HCT116 (cell line): Measurements from ENCODE around the gene ENOX1. TPM values are rescaled to one million over a fixed set of nuclear protein-coding genes. Genes with fewer than 3 reads are reported as not detected.

Source experiments
- ATAC-seq: fragments of 200-7000 bp; cut with Tn5 transposase; 2 replicates; pipeline ENCODE4 v1.9.1; 2020; ENCODE audit warnings: mild to moderate bottlenecking, moderate library complexity
- BruUV-seq: library from RNA; stranded (reverse); fragments of 400-500 nt; replicated peaks from 2 replicates; lab custom pipeline; 2021; lab: Mats Ljungman, UMichigan
- CTCF ChIA-PET: fragments of 300-600 bp; sonication (Branson Sonifier 250); formaldehyde crosslinking; loops from one replicate; lab custom pipeline; 2021; ENCODE audit warnings: antibody characterized with exemption; lab: Charles Lee
- POLR2A ChIA-PET: fragments of 300-600, 350-600 bp; sonication (Branson Sonifier 250); formaldehyde crosslinking; loops from one replicate; lab custom pipeline; 2021; ENCODE audit warnings: antibody characterized with exemption; lab: Charles Lee
- RAD21 ChIA-PET, 2 experiments: fragments of 300-600 bp; sonication (Branson Sonifier 250); formaldehyde crosslinking; loops; one replicate each; lab custom pipeline; 2023; ENCODE audit warnings: low total read pairs in 2 of 2; ENCODE audit not compliant: uncharacterized antibody in 2 of 2, unreplicated experiment in 2 of 2, low non-redundant PET in 1 of 2; lab: Charles Lee
- DNase-seq: peaks from one replicate; pipeline ENCODE4 v3.0.0-alpha.2; 2010; ENCODE audit warnings: low read depth, low spot score
- H2AFZ ChIP-seq: fragments of 200-600 bp; shearing (Covaris generic), sonication (generic); 2 replicates; pipeline ENCODE4 v1.6.1; 2017; ENCODE audit warnings: low read depth, mixed run types, mixed read lengths, antibody characterized with exemption, low read length; ENCODE audit not compliant: poor library complexity, severe bottlenecking
- H3K27ac ChIP-seq: 2 replicates; pipeline ENCODE4 v1.5.1; 2012; ENCODE audit warnings: low read depth, low read length
- H3K27me3 ChIP-seq: fragments of 200-600 bp; sonication (generic); 2 replicates; pipeline ENCODE4 v1.6.1; 2016; ENCODE audit warnings: mixed run types, low read length, mixed read lengths; ENCODE audit not compliant: insufficient read depth
- H3K36me3 ChIP-seq, 2 experiments: fragments of 200-500 bp in 1 of 2; fragments of 200-600 bp in 1 of 2; sonication (Bioruptor generic) in 1 of 2; sonication (generic) in 1 of 2; 2 replicates each; pipeline versions ENCODE4 v1.5.1 to v1.6.1; 2014 to 2016; ENCODE audit warnings: low read length in 2 of 2, inconsistent platforms in 1 of 2, mixed read lengths in 1 of 2, mixed run types in 1 of 2; ENCODE audit not compliant: insufficient read depth in 2 of 2, control insufficient read depth in 1 of 2
- H3K4me1 ChIP-seq, 2 experiments: fragments of 200-600 bp in 1 of 2; sonication (generic) in 1 of 2; 2 replicates each; pipeline versions ENCODE4 v1.5.1 to v1.6.1; 2012 to 2017; ENCODE audit warnings: low read length in 2 of 2, inconsistent platforms in 1 of 2, mild to moderate bottlenecking in 1 of 2, mixed read lengths in 1 of 2, mixed run types in 1 of 2, moderate library complexity in 1 of 2; ENCODE audit not compliant: insufficient read depth in 2 of 2, control insufficient read depth in 1 of 2
- H3K4me2 ChIP-seq: fragments of 200-600 bp; sonication (generic); 2 replicates; pipeline ENCODE4 v1.6.1; 2017; ENCODE audit warnings: mixed run types, low read length, mixed read lengths
- H3K4me3 ChIP-seq, 2 experiments: fragments of 200-600 bp in 1 of 2; sonication (generic) in 1 of 2; replicated peaks in 1 of 2; 2 replicates each; pipeline ENCODE4 v1.5.1; 2011 to 2016; ENCODE audit warnings: low read length in 2 of 2, control low read depth in 1 of 2, low read depth in 1 of 2, mild to moderate bottlenecking in 1 of 2, mixed read lengths in 1 of 2, mixed run types in 1 of 2
- H3K79me2 ChIP-seq: fragments of 200-600 bp; sonication (generic); 2 replicates; pipeline ENCODE4 v1.6.1; 2017; ENCODE audit warnings: mild to moderate bottlenecking, mixed run types, low read length, moderate library complexity, mixed read lengths; ENCODE audit not compliant: insufficient read depth
- H3K9ac ChIP-seq: fragments of 200-600 bp; sonication (generic); 2 replicates; pipeline ENCODE4 v1.6.1; 2016; ENCODE audit warnings: low read length, mixed read lengths
- H3K9me2 ChIP-seq: fragments of 200-600 bp; sonication (generic), shearing (Covaris generic); 2 replicates; pipeline ENCODE4 v1.6.1; 2017; ENCODE audit warnings: mixed run types, mild to moderate bottlenecking, moderate library complexity; ENCODE audit not compliant: insufficient read depth
- H3K9me3 ChIP-seq, 2 experiments: fragments of 200-500 bp in 1 of 2; fragments of 200-600 bp in 1 of 2; sonication (Bioruptor generic) in 1 of 2; sonication (generic) in 1 of 2; 2 replicates each; pipeline ENCODE4 v1.6.1; 2014 to 2017; ENCODE audit warnings: low read length in 2 of 2, mixed read lengths in 2 of 2, inconsistent platforms in 1 of 2, low read depth in 1 of 2, mild to moderate bottlenecking in 1 of 2, mixed run types in 1 of 2, moderate library complexity in 1 of 2; ENCODE audit not compliant: control insufficient read depth in 1 of 2, insufficient read depth in 1 of 2
- H4K20me1 ChIP-seq: fragments of 200-600 bp; sonication (generic), shearing (Covaris generic); 2 replicates; pipeline ENCODE4 v1.6.1; 2017; ENCODE audit warnings: mixed run types, mild to moderate bottlenecking, moderate library complexity; ENCODE audit not compliant: insufficient read depth
- CBX3 ChIP-seq: IDR thresholded peaks from 2 replicates; pipeline ENCODE4 v1.6.1; 2012; ENCODE audit warnings: low read depth
- EGR1 ChIP-seq: IDR thresholded peaks from 2 replicates; pipeline ENCODE4 v1.6.1; 2012; ENCODE audit warnings: low read depth
- EZH2 ChIP-seq: fragments of 200-600 bp; sonication (generic); IDR thresholded peaks from 2 replicates; pipeline ENCODE4 v1.6.1; 2017; ENCODE audit warnings: antibody characterized with exemption, mixed run types
- EZH2phosphoT487 ChIP-seq: fragments of 200-600 bp; IDR thresholded peaks from 2 replicates; pipeline ENCODE4 v1.6.1; 2018; ENCODE audit warnings: antibody characterized with exemption, borderline replicate concordance
- FOSL1 ChIP-seq: IDR thresholded peaks from 2 replicates; pipeline ENCODE4 v1.6.1; 2012; ENCODE audit warnings: low read depth
- POLR2A ChIP-seq: IDR thresholded peaks from 2 replicates; pipeline ENCODE4 v1.7.0; 2011; ENCODE audit warnings: borderline replicate concordance; ENCODE audit not compliant: insufficient read depth, insufficient read length; ENCODE audit errors: extremely low read depth
- RAD21 ChIP-seq: IDR thresholded peaks from 2 replicates; pipeline ENCODE4 v1.6.1; 2012; ENCODE audit warnings: low read depth, mild to moderate bottlenecking
- SIN3A ChIP-seq: IDR thresholded peaks from 2 replicates; pipeline ENCODE4 v1.6.1; 2012; ENCODE audit warnings: low read depth
- SRF ChIP-seq: IDR thresholded peaks from 2 replicates; pipeline ENCODE4 v1.6.1; 2012; ENCODE audit warnings: low read depth
- ZFX ChIP-seq: fragments of 450-650 bp; IDR thresholded peaks from 2 replicates; pipeline ENCODE4 v1.6.1; 2017
- intact Hi-C: fragments of 100-400 bp; cut with micrococcal nuclease; formaldehyde crosslinking; loops from 2 replicates; pipeline ENCODE4 v1.10.0; 2022
- total RNA-seq: library from RNA; stranded (reverse); gene quantifications from one replicate; pipeline ENCODE4 v1.2.1, GENCODE V29; 2021; ENCODE audit not compliant: unreplicated experiment
- TF ChIP-seq, protein P1 (sequence below): IDR thresholded peaks from 2 replicates; pipeline ENCODE4 v1.6.1; 2011; ENCODE audit warnings: mild to moderate bottlenecking, low read length, moderate library complexity; ENCODE audit not compliant: insufficient replicate concordance; ENCODE audit errors: extremely low read depth
- TF ChIP-seq, protein P2 (sequence below): IDR thresholded peaks from 2 replicates; pipeline ENCODE4 v1.6.1; 2012; ENCODE audit warnings: low read depth
- TF ChIP-seq, protein P3 (sequence below), 3 experiments: fragments of 200-600 bp in 1 of 3; sonication (generic) in 1 of 3; IDR thresholded peaks in 2 of 3; conservative IDR thresholded peaks in 1 of 3; 2 replicates each; pipeline ENCODE4 v1.5.1; 2012 to 2017; ENCODE audit warnings: low read depth in 2 of 3, low read length in 2 of 3, antibody characterized with exemption in 1 of 3, borderline replicate concordance in 1 of 3, control low read depth in 1 of 3, mild to moderate bottlenecking in 1 of 3, mixed read lengths in 1 of 3, mixed run types in 1 of 3, moderate library complexity in 1 of 3; ENCODE audit not compliant: insufficient read depth in 1 of 3

ENOX1 gene
- total RNA-seq, 1 experiment from 2014 or later: 4.5 TPM

DNA sequence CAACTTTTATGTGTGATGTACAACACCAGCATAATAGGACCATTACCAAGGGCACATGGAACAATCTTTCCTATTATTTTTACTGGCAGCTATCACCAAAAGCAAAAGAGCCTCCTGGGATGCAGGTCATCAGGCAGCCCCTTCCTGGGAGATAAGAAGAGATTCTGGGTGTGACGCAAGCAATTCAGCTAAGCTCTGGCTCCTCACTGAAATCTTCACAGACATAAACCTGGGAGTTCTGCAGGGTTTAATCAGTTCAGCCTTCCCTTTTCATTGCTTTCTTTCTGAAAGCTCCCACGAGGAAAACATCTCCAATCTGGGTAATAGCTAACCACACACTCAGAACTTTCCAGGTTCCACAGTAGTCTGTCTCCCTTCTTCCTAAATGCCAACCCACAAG, 341.1 kb downstream of the ENOX1 start:
- TF ChIP-seq SIN3A: no peak
- TF ChIP-seq CBX3: no peak
- TF ChIP-seq, protein P1, sequence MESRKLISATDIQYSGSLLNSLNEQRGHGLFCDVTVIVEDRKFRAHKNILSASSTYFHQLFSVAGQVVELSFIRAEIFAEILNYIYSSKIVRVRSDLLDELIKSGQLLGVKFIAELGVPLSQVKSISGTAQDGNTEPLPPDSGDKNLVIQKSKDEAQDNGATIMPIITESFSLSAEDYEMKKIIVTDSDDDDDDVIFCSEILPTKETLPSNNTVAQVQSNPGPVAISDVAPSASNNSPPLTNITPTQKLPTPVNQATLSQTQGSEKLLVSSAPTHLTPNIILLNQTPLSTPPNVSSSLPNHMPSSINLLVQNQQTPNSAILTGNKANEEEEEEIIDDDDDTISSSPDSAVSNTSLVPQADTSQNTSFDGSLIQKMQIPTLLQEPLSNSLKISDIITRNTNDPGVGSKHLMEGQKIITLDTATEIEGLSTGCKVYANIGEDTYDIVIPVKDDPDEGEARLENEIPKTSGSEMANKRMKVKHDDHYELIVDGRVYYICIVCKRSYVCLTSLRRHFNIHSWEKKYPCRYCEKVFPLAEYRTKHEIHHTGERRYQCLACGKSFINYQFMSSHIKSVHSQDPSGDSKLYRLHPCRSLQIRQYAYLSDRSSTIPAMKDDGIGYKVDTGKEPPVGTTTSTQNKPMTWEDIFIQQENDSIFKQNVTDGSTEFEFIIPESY: no peak
- no peak for TF ChIP-seq POLR2A
- TF ChIP-seq, protein P2, sequence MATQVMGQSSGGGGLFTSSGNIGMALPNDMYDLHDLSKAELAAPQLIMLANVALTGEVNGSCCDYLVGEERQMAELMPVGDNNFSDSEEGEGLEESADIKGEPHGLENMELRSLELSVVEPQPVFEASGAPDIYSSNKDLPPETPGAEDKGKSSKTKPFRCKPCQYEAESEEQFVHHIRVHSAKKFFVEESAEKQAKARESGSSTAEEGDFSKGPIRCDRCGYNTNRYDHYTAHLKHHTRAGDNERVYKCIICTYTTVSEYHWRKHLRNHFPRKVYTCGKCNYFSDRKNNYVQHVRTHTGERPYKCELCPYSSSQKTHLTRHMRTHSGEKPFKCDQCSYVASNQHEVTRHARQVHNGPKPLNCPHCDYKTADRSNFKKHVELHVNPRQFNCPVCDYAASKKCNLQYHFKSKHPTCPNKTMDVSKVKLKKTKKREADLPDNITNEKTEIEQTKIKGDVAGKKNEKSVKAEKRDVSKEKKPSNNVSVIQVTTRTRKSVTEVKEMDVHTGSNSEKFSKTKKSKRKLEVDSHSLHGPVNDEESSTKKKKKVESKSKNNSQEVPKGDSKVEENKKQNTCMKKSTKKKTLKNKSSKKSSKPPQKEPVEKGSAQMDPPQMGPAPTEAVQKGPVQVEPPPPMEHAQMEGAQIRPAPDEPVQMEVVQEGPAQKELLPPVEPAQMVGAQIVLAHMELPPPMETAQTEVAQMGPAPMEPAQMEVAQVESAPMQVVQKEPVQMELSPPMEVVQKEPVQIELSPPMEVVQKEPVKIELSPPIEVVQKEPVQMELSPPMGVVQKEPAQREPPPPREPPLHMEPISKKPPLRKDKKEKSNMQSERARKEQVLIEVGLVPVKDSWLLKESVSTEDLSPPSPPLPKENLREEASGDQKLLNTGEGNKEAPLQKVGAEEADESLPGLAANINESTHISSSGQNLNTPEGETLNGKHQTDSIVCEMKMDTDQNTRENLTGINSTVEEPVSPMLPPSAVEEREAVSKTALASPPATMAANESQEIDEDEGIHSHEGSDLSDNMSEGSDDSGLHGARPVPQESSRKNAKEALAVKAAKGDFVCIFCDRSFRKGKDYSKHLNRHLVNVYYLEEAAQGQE: no peak
- TF ChIP-seq RAD21: no peak
- TF ChIP-seq FOSL1: no peak
- TF ChIP-seq EZH2: no peak
- TF ChIP-seq EZH2phosphoT487: no peak
- no peak for TF ChIP-seq ZFX
- TF ChIP-seq SRF: no peak
- TF ChIP-seq, protein P3, sequence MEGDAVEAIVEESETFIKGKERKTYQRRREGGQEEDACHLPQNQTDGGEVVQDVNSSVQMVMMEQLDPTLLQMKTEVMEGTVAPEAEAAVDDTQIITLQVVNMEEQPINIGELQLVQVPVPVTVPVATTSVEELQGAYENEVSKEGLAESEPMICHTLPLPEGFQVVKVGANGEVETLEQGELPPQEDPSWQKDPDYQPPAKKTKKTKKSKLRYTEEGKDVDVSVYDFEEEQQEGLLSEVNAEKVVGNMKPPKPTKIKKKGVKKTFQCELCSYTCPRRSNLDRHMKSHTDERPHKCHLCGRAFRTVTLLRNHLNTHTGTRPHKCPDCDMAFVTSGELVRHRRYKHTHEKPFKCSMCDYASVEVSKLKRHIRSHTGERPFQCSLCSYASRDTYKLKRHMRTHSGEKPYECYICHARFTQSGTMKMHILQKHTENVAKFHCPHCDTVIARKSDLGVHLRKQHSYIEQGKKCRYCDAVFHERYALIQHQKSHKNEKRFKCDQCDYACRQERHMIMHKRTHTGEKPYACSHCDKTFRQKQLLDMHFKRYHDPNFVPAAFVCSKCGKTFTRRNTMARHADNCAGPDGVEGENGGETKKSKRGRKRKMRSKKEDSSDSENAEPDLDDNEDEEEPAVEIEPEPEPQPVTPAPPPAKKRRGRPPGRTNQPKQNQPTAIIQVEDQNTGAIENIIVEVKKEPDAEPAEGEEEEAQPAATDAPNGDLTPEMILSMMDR (IDR thresholded peaks at IDR 0.05 in 2 of 3, conservative IDR thresholded peaks at IDR 0.05 in 1 of 3; ENCODE audit: borderline replicate concordance in 1 of 3, insufficient read depth in 1 of 3, low read depth in 2 of 3, low read length in 2 of 3): no peak
- no peak for TF ChIP-seq EGR1
- Histone ChIP-seq H3K9me2 (no peaks in the 10 kb centered on the region), H3K4me3 (no peak overlapping the region), H3K27ac (no peak overlapping the region), H4K20me1 (no peaks in the 10 kb centered on the region), H3K9ac (no peak overlapping the region), H3K4me1 (no peaks in the 10 kb centered on the region), H2AFZ (no peak overlapping the region), H3K27me3 (peaks cover 7% of the 10 kb centered on the region; the same call in 1 of the 2 replicates), H3K9me3 (no peaks in the 10 kb centered on the region), H3K79me2 (no peaks in the 10 kb centered on the region), H3K4me2 (no peak overlapping the region), H3K36me3 (no peaks in the 10 kb centered on the region)
- ChIA-PET POLR2A (no interaction called here), RAD21 (no interaction called here), CTCF (no interaction called here)
- BruUV-seq: no TSS peak
- ATAC-seq (no peak), DNase-seq (no peak)
- intact Hi-C loops: no loop called here
